Measurements from ENCODE around the gene SATB2.

- no peak for TF ChIP-seq CTCF (conservative IDR thresholded peaks at IDR 0.05 in 1 of 2, IDR thresholded peaks at IDR 0.05 in 1 of 2; ENCODE audit: extremely low read depth in 1 of 2, insufficient read depth in 1 of 2, low read depth in 1 of 2, low read length in 2 of 2)
- no peak for TF ChIP-seq EZH2 (IDR thresholded peaks at IDR 0.05; ENCODE audit: borderline replicate concordance, low read length)
These were observed 43.7 kb downstream of the SATB2 start for GRCh38 chr2:199414001-199414400.
